GM23338 (cell line): ENCODE data around the gene TMEM119.

ENCODE experiments used
- CTCF ChIP-seq, 2 experiments: fragments of 200-600 bp in 1 of 2; sonication (generic) in 1 of 2; conservative IDR thresholded peaks; 2 replicates each; pipeline versions ENCODE4 v1.5.1 to v1.6.1; 2016 to 2017; ENCODE audit warnings: antibody characterized with exemption in 2 of 2, low read depth in 2 of 2, mild to moderate bottlenecking in 2 of 2, moderate library complexity in 1 of 2
- JUNB ChIP-seq: IDR thresholded peaks from one replicate; pipeline ENCODE4 v1.6.1; 2016; ENCODE audit warnings: antibody characterized with exemption; ENCODE audit not compliant: unreplicated experiment

GRCh38 chr12:108594323-108594903, 3.5 kb downstream of the TMEM119 start:
- TF ChIP-seq CTCF (conservative IDR thresholded peaks at IDR 0.05; ENCODE audit: low read depth in 2 of 2), result no peak
- TF ChIP-seq JUNB, result no peak
